ENCODE data around the gene TEX19.

DNA sequence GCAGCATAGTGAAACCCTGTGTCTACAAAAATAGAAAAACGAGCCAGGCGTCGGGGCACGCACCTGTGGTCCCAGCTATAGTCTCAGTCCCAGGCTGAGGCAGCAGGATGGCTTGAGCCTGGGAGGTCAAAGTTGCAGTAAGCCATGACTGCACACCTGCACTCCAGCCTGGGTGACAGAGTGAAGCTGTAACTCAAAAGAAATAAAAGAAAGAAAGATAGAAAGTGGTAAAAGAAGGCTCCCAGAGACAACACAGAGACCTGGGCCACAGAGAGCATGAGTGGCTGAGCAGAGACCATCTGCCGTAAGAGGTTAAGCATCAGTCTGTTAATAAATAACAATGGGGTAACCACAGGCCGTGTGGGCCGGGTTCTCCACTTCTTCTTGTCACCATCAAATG is 43.8 kb downstream of the TEX19 start:
- TF ChIP-seq CTCF (IDR thresholded peaks at IDR 0.05) (no peak), POLR2A (IDR thresholded peaks at IDR 0.05) (no peak)

Data from prostate gland (tissue), 2 donors.